ENCODE measurements around the gene CEMIP2.

GRCh38 chr9:71769175-71770161 lies 1.2 kb upstream of the CEMIP2 start:
- TF ChIP-seq POLR2A (IDR thresholded peaks at IDR 0.05; ENCODE audit: low read length) (no peak), GATA1 (IDR thresholded peaks at IDR 0.05; ENCODE audit: low read depth, low read length) (no peak)

All from erythroblast (primary cell).